HepG2 (cell line): ENCODE results near the gene NCOA7. TPM values are rescaled to one million over a fixed set of nuclear protein-coding genes. Genes with fewer than 3 reads are reported as not detected.

ENCODE experiments used
- ARID4A ChIP-seq: sonication (generic); formaldehyde crosslinking; IDR thresholded peaks from 2 replicates; pipeline ENCODE4 v1.5.0; 2020; ENCODE audit warnings: mild to moderate bottlenecking, missing genetic modification reagents, borderline replicate concordance
- BCLAF1 ChIP-seq: fragments of 450-650 bp; IDR thresholded peaks from 2 replicates; pipeline ENCODE4 v1.6.1; 2017; ENCODE audit warnings: mild to moderate bottlenecking
- BRD4 ChIP-seq: sonication (generic); formaldehyde crosslinking; IDR thresholded peaks from 2 replicates; pipeline ENCODE4 v1.4.0; 2020; ENCODE audit warnings: missing genetic modification reagents
- E2F5 ChIP-seq: sonication (generic); formaldehyde crosslinking; conservative IDR thresholded peaks from 2 replicates; pipeline ENCODE4 v1.4.0; 2020; ENCODE audit warnings: missing genetic modification reagents
- YY1 ChIP-seq: IDR thresholded peaks from 2 replicates; pipeline ENCODE4 v1.6.1; 2011; ENCODE audit warnings: low read length, low read depth, moderate library complexity, mild to moderate bottlenecking; ENCODE audit not compliant: insufficient read depth, insufficient replicate concordance
- ZBTB38 ChIP-seq: sonication (generic); formaldehyde crosslinking; IDR thresholded peaks from 2 replicates; pipeline ENCODE4 v1.5.1; 2020; ENCODE audit warnings: mild to moderate bottlenecking, missing genetic modification reagents
- ZNF234 ChIP-seq: sonication (generic); formaldehyde crosslinking; conservative IDR thresholded peaks from 2 replicates; pipeline ENCODE4 v1.5.1; 2020; ENCODE audit warnings: mild to moderate bottlenecking, missing genetic modification reagents
- ZNF264 ChIP-seq: sonication (generic); formaldehyde crosslinking; IDR thresholded peaks from 2 replicates; pipeline ENCODE4 v1.4.0; 2020; ENCODE audit warnings: missing genetic modification reagents
- ZNF281 ChIP-seq: sonication (generic); formaldehyde crosslinking; IDR thresholded peaks from 2 replicates; pipeline ENCODE4 v1.4.0; 2020; ENCODE audit warnings: missing genetic modification reagents, borderline replicate concordance
- ZNF567 ChIP-seq: sonication (generic); formaldehyde crosslinking; IDR thresholded peaks from 2 replicates; pipeline ENCODE4 v1.8.1; 2023; ENCODE audit warnings: mild to moderate bottlenecking, missing genetic modification reagents, borderline replicate concordance
- ZNF878 ChIP-seq: sonication (generic); formaldehyde crosslinking; IDR thresholded peaks from 2 replicates; pipeline ENCODE4 v1.8.1; 2023; ENCODE audit warnings: mild to moderate bottlenecking, missing genetic modification reagents, moderate library complexity
- polyA plus RNA-seq, 8 experiments: library from polyadenylated mRNA; depleted of rRNA in 3 of 8; stranded (reverse) in 7 of 8; unstranded in 1 of 8; fragments of >200 nt; fragmentation: Illumina TruSeq in 4 of 8; extraction: Trizol in 4 of 8; gene quantifications; 2 replicates each; pipeline versions ENCODE4 v1.2.1 to v1.2.3, GENCODE V29; 2011 to 2016; ENCODE audit warnings: low read depth in 4 of 8, missing spikeins in 1 of 8, mixed read lengths in 1 of 8; ENCODE audit not compliant: insufficient read depth in 1 of 8
- total RNA-seq, 5 experiments: library from RNA; depleted of rRNA; stranded (reverse); fragments of >200 nt; fragmentation: Illumina TruSeq; extraction: Trizol; gene quantifications; 2 replicates each; pipeline ENCODE4 v1.2.3, GENCODE V29; 2016; ENCODE audit warnings: low read depth in 1 of 5

NCOA7 gene
- total and polyA plus RNA-seq, 2 of the 13 experiments (the other 11 are each of a cell fraction or from before 2014, with no cell fraction given): 13.6 to 20.8 TPM

GRCh38 chr6:125790358-125791150 is at the start of gene NCOA7 (continued):
- TF ChIP-seq ARID4A (CRISPR knock-in tag): peak; percentile 67
- TF ChIP-seq BCLAF1: no peak
- TF ChIP-seq YY1: peak; percentile 49
- no peak for TF ChIP-seq ZNF878 (CRISPR knock-in tag)
- peak; percentile 66 for TF ChIP-seq ZNF281 (CRISPR knock-in tag)
- peak; percentile 13 for TF ChIP-seq ZBTB38 (CRISPR knock-in tag)
- TF ChIP-seq E2F5 (CRISPR knock-in tag): peak; percentile 25; the same call in 1 of the 2 replicates
- peak; percentile 95 for TF ChIP-seq ZNF567 (CRISPR knock-in tag)
- TF ChIP-seq ZNF234: peak; percentile 86; the same call in 1 of the 2 replicates
- TF ChIP-seq BRD4 (CRISPR knock-in tag): peak; percentile 56
- 0 out of 2 replicates have a peak, but pooled peaks have one; percentile 9 for TF ChIP-seq ZNF264 (CRISPR knock-in tag)
